Kidney capillary endothelial cell (primary cell): ENCODE measurements around the gene MSI2.
"Not testable (repeated sequence)": the region's sequence is repeated elsewhere in the genome, so short reads cannot be mapped to it uniquely, and the experiment has no call there.

Experiments
- DNase-seq: peaks from one replicate; pipeline ENCODE4 v3.0.0-alpha.2; 2018; ENCODE audit warnings: low spot score

Gene MSI2

GRCh38 chr17:57292091-57292490 lies 35.8 kb downstream of the MSI2 start:
- no peak for DNase-seq

- DNase-seq = no peak
Observed at GRCh38 chr17:57293077-57293476, 36.8 kb downstream of the MSI2 start.

- DNase-seq = no peak
Observed at GRCh38 chr17:57294101-57294500, 37.8 kb downstream of the MSI2 start.

GRCh38 chr17:57294629-57295501 lies 38.5 kb downstream of the MSI2 start:
- no peak for DNase-seq

DNA sequence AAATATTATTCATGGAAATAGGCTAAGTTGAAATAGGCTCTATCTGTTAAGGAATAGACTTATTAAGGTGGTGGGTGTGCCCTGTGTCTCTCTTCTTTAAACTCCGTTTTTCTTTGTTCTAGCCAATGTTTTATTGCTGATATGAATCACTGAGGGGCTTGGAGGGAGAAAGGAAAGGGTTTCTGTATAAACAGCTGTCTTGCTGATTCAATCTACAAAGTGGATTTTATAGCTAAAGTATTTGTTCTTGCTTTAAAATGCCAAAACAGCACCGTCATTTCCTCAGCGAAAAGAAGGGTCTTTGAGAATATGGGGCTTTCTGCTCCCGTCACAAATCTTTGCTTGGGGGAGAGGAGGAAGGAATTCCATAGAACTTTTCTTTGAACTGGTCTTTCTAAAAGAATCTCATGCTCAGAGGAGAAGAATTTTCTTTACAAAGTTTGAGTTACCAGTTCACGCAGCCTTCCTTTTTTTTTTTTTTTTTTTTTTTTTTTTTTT lies 39.3 kb downstream of the MSI2 start:
- peak; percentile 3 for DNase-seq

- no peak for DNase-seq
Observed at GRCh38 chr17:57296231-57296630, 39.9 kb downstream of the MSI2 start.

DNA sequence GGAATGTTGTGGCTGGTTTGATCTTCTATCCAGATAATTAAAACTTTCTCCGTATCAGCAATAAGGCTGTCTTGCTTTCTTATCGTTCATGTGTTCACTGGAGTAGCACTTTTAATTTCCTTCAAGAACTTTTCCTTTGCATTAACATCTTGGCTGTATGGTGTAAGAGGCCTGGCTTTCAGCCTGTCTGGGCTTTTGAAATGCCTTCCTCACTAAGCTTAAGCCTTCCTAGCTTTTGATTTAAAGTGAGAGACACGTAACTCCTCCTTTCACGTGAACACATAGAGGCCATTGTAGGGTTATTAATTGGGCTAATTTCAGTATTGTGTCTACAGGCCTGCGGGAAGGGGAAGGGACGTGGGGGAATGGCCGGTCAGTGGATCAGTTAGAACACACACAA lies 42.9 kb downstream of the MSI2 start:
- DNase-seq = no peak

GRCh38 chr17:57300592-57300991 lies 44.3 kb downstream of the MSI2 start:
- not testable (repeated sequence) for DNase-seq

- no peak for DNase-seq
Observed at GRCh38 chr17:57302690-57303465, 46.6 kb downstream of the MSI2 start.

DNA sequence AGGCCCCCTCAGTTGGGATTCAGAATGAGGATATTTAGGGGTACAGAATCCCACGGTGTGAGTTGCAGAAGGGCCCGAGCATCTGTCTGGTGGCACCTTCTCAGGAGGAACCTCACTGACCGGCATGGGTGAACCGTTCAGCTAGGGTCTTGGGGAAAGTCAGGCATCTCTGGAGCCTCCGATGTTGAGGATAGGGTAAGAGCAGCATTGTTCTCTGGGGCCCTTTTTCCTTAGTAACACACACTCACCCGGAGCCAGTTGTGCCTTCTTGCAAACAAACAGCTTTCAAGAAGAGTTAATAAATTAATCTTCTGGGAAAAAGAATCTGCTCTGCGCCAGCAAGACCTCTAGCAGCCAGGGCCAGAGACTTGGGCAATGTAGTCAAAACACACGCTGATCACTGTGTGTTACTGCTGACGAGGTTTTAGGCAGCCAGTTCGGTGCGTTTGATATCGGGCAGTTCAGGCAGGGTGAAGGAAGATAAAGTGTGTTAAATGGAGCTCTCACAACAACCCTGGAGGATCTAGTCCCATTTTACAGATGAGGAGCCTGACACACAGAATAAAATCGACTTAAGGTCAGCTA lies 48.9 kb downstream of the MSI2 start:
- DNase-seq = no peak

- no peak for DNase-seq
Observed at GRCh38 chr17:57305908-57306504, 49.7 kb downstream of the MSI2 start.

DNA sequence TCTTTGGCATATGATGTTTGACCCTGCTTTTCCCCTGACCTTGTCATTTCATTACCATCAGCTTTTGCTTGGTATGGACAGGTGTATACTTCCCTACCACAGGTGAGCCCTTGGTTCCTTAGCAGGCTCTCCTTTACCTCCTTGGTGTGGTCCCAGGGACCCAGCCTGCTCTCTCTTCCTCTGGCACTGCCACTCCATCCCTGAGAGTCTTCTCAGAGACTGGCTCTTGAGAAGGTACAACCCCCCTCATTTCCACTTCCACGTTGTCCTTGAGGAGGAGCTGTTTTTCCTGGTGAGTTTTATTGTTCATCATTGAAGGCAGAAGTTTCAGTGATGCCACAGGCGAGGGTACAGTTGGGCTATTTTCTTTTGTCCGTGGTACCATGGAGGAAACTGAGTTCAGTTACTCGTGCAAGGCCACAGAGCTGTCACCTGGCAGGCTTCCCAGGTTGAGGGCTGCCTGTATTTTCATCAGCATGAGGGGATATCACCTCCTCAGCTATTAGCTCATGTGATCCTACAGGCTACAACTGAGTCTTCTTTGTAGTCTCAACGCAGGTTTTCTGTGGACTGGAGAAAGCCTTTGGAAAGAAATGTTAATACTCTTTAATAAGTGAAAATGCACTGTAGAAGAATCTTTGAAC lies 52.3 kb downstream of the MSI2 start:
- no peak for DNase-seq

GRCh38 chr17:57309479-57309878 lies 53.2 kb downstream of the MSI2 start:
- DNase-seq = no peak

- DNase-seq = no peak
Observed at GRCh38 chr17:57311281-57312216, 55.2 kb downstream of the MSI2 start.

DNA sequence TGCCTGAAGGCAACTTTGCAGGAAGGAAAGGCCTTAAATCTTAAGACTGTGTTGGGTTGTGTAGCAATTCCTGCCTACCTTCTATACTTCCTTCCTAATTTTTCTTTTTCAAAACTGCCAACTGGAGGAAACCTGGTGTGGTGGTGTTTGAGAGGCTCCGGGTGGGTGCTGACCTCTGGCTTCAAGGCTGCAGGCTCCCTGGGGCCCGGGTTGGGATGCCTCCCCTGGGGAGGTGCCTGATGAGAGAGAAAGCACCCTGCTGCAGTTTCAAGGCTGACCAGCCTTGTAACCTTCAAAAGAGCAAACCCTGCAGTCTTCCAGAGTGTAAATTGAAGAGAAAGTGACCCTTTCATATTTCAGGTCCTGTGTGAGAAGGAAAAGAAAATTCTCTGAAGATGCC lies 55.9 kb downstream of the MSI2 start:
- DNase-seq = no peak

GRCh38 chr17:57313097-57313835 lies 56.9 kb downstream of the MSI2 start:
- DNase-seq = no peak

DNA sequence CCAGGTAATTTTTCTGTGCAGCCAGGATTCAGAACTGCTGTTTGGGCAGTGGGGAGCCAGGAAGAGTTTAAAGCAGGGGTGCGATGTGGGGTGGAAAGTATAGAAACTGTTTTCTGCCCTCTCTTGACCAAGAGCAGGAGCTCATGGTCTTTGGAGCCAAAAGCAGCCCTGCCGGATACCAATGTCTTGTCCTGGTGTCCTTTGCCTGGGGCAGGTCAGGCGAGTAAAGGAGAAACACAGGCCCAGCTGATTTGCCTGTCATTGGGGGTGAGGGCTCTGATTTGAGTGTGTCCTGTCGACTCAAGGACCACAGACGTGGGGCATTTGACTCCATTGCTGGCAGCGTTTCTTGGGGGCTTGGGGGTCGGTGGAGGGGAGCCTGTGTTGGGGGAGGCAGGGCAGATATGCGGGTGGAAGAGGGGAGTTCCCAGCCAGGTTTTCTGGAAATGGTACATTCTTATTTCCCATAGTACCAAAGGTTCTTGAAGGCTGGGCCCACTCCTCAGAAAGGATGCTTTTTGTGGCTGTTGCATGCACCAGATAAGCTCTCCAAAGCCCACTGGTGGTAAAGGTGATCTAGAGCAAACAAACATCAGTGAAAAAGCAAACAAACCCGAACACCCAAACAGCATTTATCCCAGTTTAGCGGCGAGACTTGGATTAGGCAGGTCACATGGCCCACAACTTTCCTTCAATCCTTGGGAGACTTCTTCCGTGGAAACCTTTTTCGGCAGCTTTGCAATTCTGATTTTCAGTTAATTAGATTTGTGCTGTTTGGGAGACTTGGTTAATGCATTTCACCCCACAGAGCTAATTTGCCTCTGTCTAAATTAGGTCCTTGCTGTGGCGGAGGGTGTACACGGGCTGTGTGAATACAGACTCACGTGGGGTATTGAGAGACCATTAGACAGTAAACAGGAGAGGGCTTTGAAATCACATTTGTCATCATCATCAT lies 59.0 kb downstream of the MSI2 start:
- no peak for DNase-seq

DNA sequence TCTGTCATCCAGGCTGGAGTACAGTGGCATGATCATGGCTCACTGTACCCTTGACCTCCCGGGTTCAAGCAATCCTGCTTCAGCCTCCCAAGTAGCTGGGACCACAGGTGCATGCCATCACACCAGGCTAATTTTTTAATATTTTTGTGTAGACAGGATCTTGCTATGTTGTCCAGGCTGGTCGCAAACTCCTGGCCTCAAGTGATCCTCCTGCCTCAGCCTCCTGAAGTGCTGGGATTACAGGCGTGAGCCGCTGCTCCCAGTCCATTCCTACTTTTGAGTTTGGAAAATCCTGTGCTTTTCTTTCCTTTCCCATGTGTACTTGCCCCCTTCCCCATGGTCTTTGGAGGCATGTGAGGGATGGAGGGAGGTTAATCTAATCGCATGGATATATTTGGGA lies 60.0 kb downstream of the MSI2 start:
- DNase-seq = no peak

DNA sequence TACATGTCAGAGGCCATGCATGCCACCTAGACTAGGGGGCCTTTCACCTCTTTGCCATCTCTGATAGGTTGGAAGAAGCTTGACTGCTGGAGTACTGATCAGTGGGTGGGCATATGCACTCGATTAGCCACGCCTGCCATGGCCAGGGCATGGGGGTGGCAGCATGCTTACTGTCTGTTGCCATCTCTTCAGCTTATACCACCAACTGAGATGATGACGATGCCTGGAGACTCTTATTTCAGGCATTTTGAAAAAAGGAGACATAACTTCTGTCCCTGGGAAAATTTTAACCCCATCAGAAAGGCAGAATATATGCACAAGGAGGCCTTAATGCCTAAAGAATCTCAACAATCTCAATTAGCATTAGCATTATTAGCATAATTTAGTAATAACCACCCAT lies 60.8 kb downstream of the MSI2 start:
- DNase-seq = no peak
